HCT116 (cell line): ENCODE data around the gene NAGPA. TPM values are rescaled to one million over a fixed set of nuclear protein-coding genes. Genes with fewer than 3 reads are reported as not detected.

ENCODE experiments used
- ATAC-seq: fragments of 200-7000 bp; cut with Tn5 transposase; 2 replicates; pipeline ENCODE4 v1.9.1; 2020; ENCODE audit warnings: mild to moderate bottlenecking, moderate library complexity
- BruUV-seq: library from RNA; stranded (reverse); fragments of 400-500 nt; replicated peaks from 2 replicates; lab custom pipeline; 2021; lab: Mats Ljungman, UMichigan
- CTCF ChIA-PET: fragments of 300-600 bp; sonication (Branson Sonifier 250); formaldehyde crosslinking; loops from one replicate; lab custom pipeline; 2021; ENCODE audit warnings: antibody characterized with exemption; lab: Charles Lee
- POLR2A ChIA-PET: fragments of 300-600, 350-600 bp; sonication (Branson Sonifier 250); formaldehyde crosslinking; loops from one replicate; lab custom pipeline; 2021; ENCODE audit warnings: antibody characterized with exemption; lab: Charles Lee
- RAD21 ChIA-PET, 2 experiments: fragments of 300-600 bp; sonication (Branson Sonifier 250); formaldehyde crosslinking; loops; one replicate each; lab custom pipeline; 2023; ENCODE audit warnings: low total read pairs in 2 of 2; ENCODE audit not compliant: uncharacterized antibody in 2 of 2, unreplicated experiment in 2 of 2, low non-redundant PET in 1 of 2; lab: Charles Lee
- DNase-seq: peaks from one replicate; pipeline ENCODE4 v3.0.0-alpha.2; 2010; ENCODE audit warnings: low read depth, low spot score
- H2AFZ ChIP-seq: fragments of 200-600 bp; shearing (Covaris generic), sonication (generic); 2 replicates; pipeline ENCODE4 v1.6.1; 2017; ENCODE audit warnings: low read depth, mixed run types, mixed read lengths, antibody characterized with exemption, low read length; ENCODE audit not compliant: poor library complexity, severe bottlenecking
- H3K27ac ChIP-seq: 2 replicates; pipeline ENCODE4 v1.5.1; 2012; ENCODE audit warnings: low read depth, low read length
- H3K27me3 ChIP-seq: fragments of 200-600 bp; sonication (generic); 2 replicates; pipeline ENCODE4 v1.6.1; 2016; ENCODE audit warnings: mixed run types, low read length, mixed read lengths; ENCODE audit not compliant: insufficient read depth
- H3K36me3 ChIP-seq, 2 experiments: fragments of 200-500 bp in 1 of 2; fragments of 200-600 bp in 1 of 2; sonication (Bioruptor generic) in 1 of 2; sonication (generic) in 1 of 2; 2 replicates each; pipeline versions ENCODE4 v1.5.1 to v1.6.1; 2014 to 2016; ENCODE audit warnings: low read length in 2 of 2, inconsistent platforms in 1 of 2, mixed read lengths in 1 of 2, mixed run types in 1 of 2; ENCODE audit not compliant: insufficient read depth in 2 of 2, control insufficient read depth in 1 of 2
- H3K4me1 ChIP-seq, 2 experiments: fragments of 200-600 bp in 1 of 2; sonication (generic) in 1 of 2; 2 replicates each; pipeline versions ENCODE4 v1.5.1 to v1.6.1; 2012 to 2017; ENCODE audit warnings: low read length in 2 of 2, inconsistent platforms in 1 of 2, mild to moderate bottlenecking in 1 of 2, mixed read lengths in 1 of 2, mixed run types in 1 of 2, moderate library complexity in 1 of 2; ENCODE audit not compliant: insufficient read depth in 2 of 2, control insufficient read depth in 1 of 2
- H3K4me2 ChIP-seq: fragments of 200-600 bp; sonication (generic); 2 replicates; pipeline ENCODE4 v1.6.1; 2017; ENCODE audit warnings: mixed run types, low read length, mixed read lengths
- H3K4me3 ChIP-seq, 2 experiments: fragments of 200-600 bp in 1 of 2; sonication (generic) in 1 of 2; replicated peaks in 1 of 2; 2 replicates each; pipeline ENCODE4 v1.5.1; 2011 to 2016; ENCODE audit warnings: low read length in 2 of 2, control low read depth in 1 of 2, low read depth in 1 of 2, mild to moderate bottlenecking in 1 of 2, mixed read lengths in 1 of 2, mixed run types in 1 of 2
- H3K79me2 ChIP-seq: fragments of 200-600 bp; sonication (generic); 2 replicates; pipeline ENCODE4 v1.6.1; 2017; ENCODE audit warnings: mild to moderate bottlenecking, mixed run types, low read length, moderate library complexity, mixed read lengths; ENCODE audit not compliant: insufficient read depth
- H3K9ac ChIP-seq: fragments of 200-600 bp; sonication (generic); 2 replicates; pipeline ENCODE4 v1.6.1; 2016; ENCODE audit warnings: low read length, mixed read lengths
- H3K9me2 ChIP-seq: fragments of 200-600 bp; sonication (generic), shearing (Covaris generic); 2 replicates; pipeline ENCODE4 v1.6.1; 2017; ENCODE audit warnings: mixed run types, mild to moderate bottlenecking, moderate library complexity; ENCODE audit not compliant: insufficient read depth
- H3K9me3 ChIP-seq, 2 experiments: fragments of 200-500 bp in 1 of 2; fragments of 200-600 bp in 1 of 2; sonication (Bioruptor generic) in 1 of 2; sonication (generic) in 1 of 2; 2 replicates each; pipeline ENCODE4 v1.6.1; 2014 to 2017; ENCODE audit warnings: low read length in 2 of 2, mixed read lengths in 2 of 2, inconsistent platforms in 1 of 2, low read depth in 1 of 2, mild to moderate bottlenecking in 1 of 2, mixed run types in 1 of 2, moderate library complexity in 1 of 2; ENCODE audit not compliant: control insufficient read depth in 1 of 2, insufficient read depth in 1 of 2
- H4K20me1 ChIP-seq: fragments of 200-600 bp; sonication (generic), shearing (Covaris generic); 2 replicates; pipeline ENCODE4 v1.6.1; 2017; ENCODE audit warnings: mixed run types, mild to moderate bottlenecking, moderate library complexity; ENCODE audit not compliant: insufficient read depth
- CTCF ChIP-seq, 3 experiments: fragments of 200-600 bp in 1 of 3; sonication (generic) in 1 of 3; IDR thresholded peaks in 2 of 3; conservative IDR thresholded peaks in 1 of 3; 2 replicates each; pipeline ENCODE4 v1.5.1; 2012 to 2017; ENCODE audit warnings: low read depth in 2 of 3, low read length in 2 of 3, antibody characterized with exemption in 1 of 3, borderline replicate concordance in 1 of 3, control low read depth in 1 of 3, mild to moderate bottlenecking in 1 of 3, mixed read lengths in 1 of 3, mixed run types in 1 of 3, moderate library complexity in 1 of 3; ENCODE audit not compliant: insufficient read depth in 1 of 3
- ELF1 ChIP-seq: IDR thresholded peaks from 2 replicates; pipeline ENCODE4 v1.6.1; 2012; ENCODE audit warnings: low read depth, borderline replicate concordance
- JUND ChIP-seq: IDR thresholded peaks from 2 replicates; pipeline ENCODE4 v1.6.1; 2012
- MAX ChIP-seq: IDR thresholded peaks from 2 replicates; pipeline ENCODE4 v1.6.1; 2012
- SP1 ChIP-seq: IDR thresholded peaks from 2 replicates; pipeline ENCODE4 v1.6.1; 2012; ENCODE audit warnings: low read depth
- YY1 ChIP-seq: IDR thresholded peaks from 2 replicates; pipeline ENCODE4 v1.6.1; 2011; ENCODE audit warnings: low read length, low read depth, moderate library complexity, mild to moderate bottlenecking; ENCODE audit not compliant: insufficient replicate concordance; ENCODE audit errors: extremely low read depth
- ZBTB33 ChIP-seq: IDR thresholded peaks from 2 replicates; pipeline ENCODE4 v1.6.1; 2011; ENCODE audit warnings: mild to moderate bottlenecking, low read length, moderate library complexity; ENCODE audit not compliant: insufficient replicate concordance; ENCODE audit errors: extremely low read depth
- intact Hi-C: fragments of 100-400 bp; cut with micrococcal nuclease; formaldehyde crosslinking; loops from 2 replicates; pipeline ENCODE4 v1.10.0; 2022
- total RNA-seq: library from RNA; stranded (reverse); gene quantifications from one replicate; pipeline ENCODE4 v1.2.1, GENCODE V29; 2021; ENCODE audit not compliant: unreplicated experiment

The NAGPA gene
- total RNA-seq, 1 experiment from 2014 or later = 17.5 TPM

GRCh38 chr16:5062790-5063765, 29.3 kb upstream of the NAGPA start:
- ChIA-PET CTCF (no interaction called here), RAD21 (no interaction called here), POLR2A (no interaction called here)
- Histone ChIP-seq H3K9ac (no peak overlapping the region), H3K4me3 (no peak overlapping the region), H3K4me1 (no peaks in the 10 kb centered on the region), H4K20me1 (no peaks in the 10 kb centered on the region), H2AFZ (no peak overlapping the region), H3K36me3 (no peaks in the 10 kb centered on the region), H3K9me3 (no peaks in the 10 kb centered on the region), H3K27ac (no peak overlapping the region), H3K27me3 (peaks cover 15% of the 10 kb centered on the region; the same call in 1 of the 2 replicates), H3K79me2 (no peaks in the 10 kb centered on the region), H3K9me2 (no peaks in the 10 kb centered on the region), H3K4me2 (no peak overlapping the region)
- intact Hi-C loops = no loop called here
- no peak for TF ChIP-seq SP1
- no peak for TF ChIP-seq ELF1
- TF ChIP-seq YY1 = no peak
- TF ChIP-seq CTCF (IDR thresholded peaks at IDR 0.05 in 2 of 3, conservative IDR thresholded peaks at IDR 0.05 in 1 of 3; ENCODE audit: borderline replicate concordance in 1 of 3, insufficient read depth in 1 of 3, low read depth in 2 of 3, low read length in 2 of 3) = peak in 1 of 3 experiments; percentile 30; a peak in 1 of 6 replicates
- ATAC-seq = peak; percentile 52
- BruUV-seq = no TSS peak
- no peak for DNase-seq

- no TSS peak for BruUV-seq
- no peak for ATAC-seq
- Histone ChIP-seq H3K79me2 (no peaks in the 10 kb centered on the region), H3K27ac (no peak overlapping the region), H3K4me2 (no peak overlapping the region), H3K36me3 (no peaks in the 10 kb centered on the region), H3K9me2 (no peaks in the 10 kb centered on the region), H2AFZ (no peak overlapping the region), H4K20me1 (no peaks in the 10 kb centered on the region), H3K4me1 (no peaks in the 10 kb centered on the region), H3K27me3 (peaks cover 11% of the 10 kb centered on the region; the same call in 1 of the 2 replicates), H3K9me3 (no peaks in the 10 kb centered on the region), H3K4me3 (no peak overlapping the region), H3K9ac (no peak overlapping the region)
- TF ChIP-seq MAX (no peak), JUND (no peak), ZBTB33 (no peak)
- no peak for DNase-seq
- POLR2A ChIA-PET = no interaction called here
- RAD21 ChIA-PET = interaction anchor here in 1 of 2 experiments (0.6 kb wide), 1 partner anchor 42 kb away, joined by 3 read pairs; no protein-coding TSS in a partner anchor
- CTCF ChIA-PET = no interaction called here
- intact Hi-C loops = no loop called here
Observed at GRCh38 chr16:5062051-5062450, 28.3 kb upstream of the NAGPA start.
